Mammary epithelial cell (primary cell): Measurements from ENCODE around the gene CFP.

ENCODE experiments used
- CTCF ChIP-seq, 2 donors: IDR thresholded peaks in 1 of 2; conservative IDR thresholded peaks in 1 of 2; 2 replicates each; pipeline ENCODE4 v1.5.1; 2011 to 2012; ENCODE audit warnings: inconsistent platforms in 2 of 2, low read length in 2 of 2, mild to moderate bottlenecking in 2 of 2, control low read depth in 1 of 2, low read depth in 1 of 2; ENCODE audit not compliant: insufficient read depth in 1 of 2; ENCODE audit errors: extremely low read depth in 1 of 2
- EZH2 ChIP-seq: IDR thresholded peaks from 2 replicates; pipeline ENCODE4 v1.6.1; 2012; ENCODE audit warnings: low read length, inconsistent platforms, borderline replicate concordance

GRCh38 chrX:47664737-47665136 lies 35.0 kb upstream of the CFP start:
- TF ChIP-seq CTCF (conservative IDR thresholded peaks at IDR 0.05 in 1 of 2, IDR thresholded peaks at IDR 0.05 in 1 of 2; ENCODE audit: extremely low read depth in 1 of 2, insufficient read depth in 1 of 2, low read depth in 1 of 2, low read length in 2 of 2) (no peak), EZH2 (no peak)
